GM23248 (cell line): ENCODE measurements around the gene PUS1. TPM values are rescaled to one million over a fixed set of nuclear protein-coding genes. Genes with fewer than 3 reads are reported as not detected.
A peak's percentile ranks its signal among the peaks of the same experiment; 100 is the strongest.

Experiments
- DNase-seq: peaks from one replicate; pipeline ENCODE4 v3.0.0-alpha.2; 2015
- H2AFZ ChIP-seq: fragments of 200-600 bp; sonication (generic); 2 replicates; pipeline ENCODE4 v1.6.1; 2016; ENCODE audit warnings: antibody characterized with exemption
- H3F3A ChIP-seq: fragments of 200-600 bp; sonication (generic); 2 replicates; pipeline ENCODE4 v1.6.1; 2016; ENCODE audit warnings: mild to moderate bottlenecking, antibody characterized with exemption, mixed run types; ENCODE audit not compliant: insufficient read depth
- H3K27ac ChIP-seq: fragments of 200-600 bp; sonication (generic); 2 replicates; pipeline ENCODE4 v1.5.1; 2016; ENCODE audit warnings: mild to moderate bottlenecking
- H3K27me3 ChIP-seq: fragments of 200-600 bp; sonication (generic); replicated peaks from 2 replicates; pipeline ENCODE4 v1.6.1; 2016; ENCODE audit warnings: mild to moderate bottlenecking; ENCODE audit not compliant: insufficient read depth
- H3K36me3 ChIP-seq: fragments of 200-600 bp; sonication (generic); 2 replicates; pipeline ENCODE4 v1.6.1; 2016; ENCODE audit warnings: low read depth, mild to moderate bottlenecking
- H3K4me1 ChIP-seq: fragments of 200-600 bp; sonication (generic); 2 replicates; pipeline ENCODE4 v1.6.1; 2016; ENCODE audit warnings: mild to moderate bottlenecking; ENCODE audit not compliant: insufficient read depth
- H3K4me2 ChIP-seq: fragments of 200-600 bp; sonication (generic); one replicate; pipeline ENCODE4 v1.6.1; 2016; ENCODE audit warnings: mild to moderate bottlenecking; ENCODE audit not compliant: unreplicated experiment
- H3K4me3 ChIP-seq: fragments of 200-600 bp; sonication (generic); 2 replicates; pipeline ENCODE4 v1.5.1; 2016; ENCODE audit warnings: mild to moderate bottlenecking
- H3K79me2 ChIP-seq: fragments of 200-600 bp; sonication (generic); 2 replicates; pipeline ENCODE4 v1.6.1; 2016; ENCODE audit warnings: mild to moderate bottlenecking; ENCODE audit not compliant: insufficient read depth
- H3K9ac ChIP-seq: fragments of 200-600 bp; sonication (generic); 2 replicates; pipeline ENCODE4 v1.6.1; 2016; ENCODE audit warnings: mild to moderate bottlenecking
- H3K9me2 ChIP-seq: fragments of 200-600 bp; sonication (generic); 2 replicates; pipeline ENCODE4 v1.6.1; 2016; ENCODE audit warnings: mixed run types, mild to moderate bottlenecking, moderate library complexity; ENCODE audit not compliant: insufficient read depth
- H3K9me3 ChIP-seq: fragments of 200-600 bp; sonication (generic); one replicate; pipeline ENCODE4 v1.6.1; 2017; ENCODE audit warnings: low read depth
- H4K20me1 ChIP-seq: fragments of 200-600 bp; sonication (generic); 2 replicates; pipeline ENCODE4 v1.6.0; 2016; ENCODE audit not compliant: insufficient read depth
- EZH2 ChIP-seq: fragments of 200-600 bp; sonication (generic); IDR thresholded peaks from 2 replicates; pipeline ENCODE4 v1.6.1; 2018; ENCODE audit warnings: antibody characterized with exemption, mild to moderate bottlenecking; ENCODE audit not compliant: insufficient read depth, poor library complexity, severe bottlenecking
- EZH2phosphoT487 ChIP-seq: fragments of 200-600 bp; sonication (generic); IDR thresholded peaks from 2 replicates; pipeline ENCODE4 v1.6.1; 2018; ENCODE audit warnings: antibody characterized with exemption, moderate library complexity, mild to moderate bottlenecking, low read depth; ENCODE audit not compliant: insufficient read depth
- WGBS, 2 experiments: methylation state at CpG; one replicate each; pipeline ENCODE4 v1.1.6; 2015 to 2017; ENCODE audit warnings: low lambda C conversion rate in 2 of 2, low coverage in 1 of 2; ENCODE audit errors: missing lambda C conversion rate in 2 of 2; 5-methylcytosine and 5-hydroxymethylcytosine counted together
- in situ Hi-C: fragments of 300-500 bp; cut with MboI; formaldehyde crosslinking; loops from 2 replicates; pipeline ENCODE4 v1.15.0; 2020
- polyA plus RNA-seq: library from polyadenylated mRNA; unstranded; fragments of >200 nt; fragmentation: Nextera tagmentation; extraction: Ambion mirVana; gene quantifications from 2 replicates; pipeline ENCODE4 v1.2.1, GENCODE V29; 2016
- total RNA-seq: library from RNA; depleted of rRNA; stranded (reverse); fragments of >200 nt; shearing (Covaris generic); gene quantifications from 2 replicates; pipeline ENCODE4 v1.2.3, GENCODE V29; 2014

PUS1 gene
- total and polyA plus RNA-seq, 2 experiments from 2014 or later: 14.0 to 18.9 TPM

- Histone ChIP-seq H3K4me1 (0 out of 2 replicates have a peak, but pooled peaks cover 4% of the 10 kb centered on the region), H3K9me2 (no peaks in the 10 kb centered on the region), H3K9me3 (no peaks in the 10 kb centered on the region), H3K4me3 (no peak overlapping the region), H2AFZ (no peak overlapping the region), H3K79me2 (peaks cover 60% of the 10 kb centered on the region), H3K27ac (peak overlapping the region; percentile 95), H3K36me3 (no peaks in the 10 kb centered on the region), H3K27me3 (no peaks in the 10 kb centered on the region), H3F3A (no peaks in the 10 kb centered on the region; the same call in 1 of the 2 replicates), H4K20me1 (no peaks in the 10 kb centered on the region), H3K9ac (peak overlapping the region; percentile 89), H3K4me2 (peak overlapping the region; percentile 85)
- WGBS, 2 experiments: 66 to 67% methylated on average over 14 of the region's 14 CpGs
- no peak for TF ChIP-seq EZH2phosphoT487
- no peak for TF ChIP-seq EZH2
- in situ Hi-C loops: no loop called here
- no peak for DNase-seq
Observed at GRCh38 chr12:131896811-131897270, 32.2 kb upstream of the PUS1 start.

- peak overlapping the region; percentile 89; the same call in 1 of the 2 replicates for H3K9ac ChIP-seq
- no peaks in the 10 kb centered on the region; the same call in 1 of the 2 replicates for H3F3A ChIP-seq
- H3K9me2 ChIP-seq: no peaks in the 10 kb centered on the region
- no peak overlapping the region for H3K4me3 ChIP-seq
- H4K20me1 ChIP-seq: no peaks in the 10 kb centered on the region
- 0 out of 2 replicates have a peak, but pooled peaks cover 4% of the 10 kb centered on the region for H3K4me1 ChIP-seq
- no peak overlapping the region for H2AFZ ChIP-seq
- no peaks in the 10 kb centered on the region for H3K36me3 ChIP-seq
- peak overlapping the region; percentile 85 for H3K4me2 ChIP-seq
- no peaks in the 10 kb centered on the region for H3K27me3 ChIP-seq
- peaks cover 64% of the 10 kb centered on the region for H3K79me2 ChIP-seq
- TF ChIP-seq EZH2 (no peak), EZH2phosphoT487 (no peak)
- in situ Hi-C loops: no loop called here
- no peak overlapping the region; the same call in 1 of the 2 replicates for H3K27ac ChIP-seq
- no peaks in the 10 kb centered on the region for H3K9me3 ChIP-seq
- no peak for DNase-seq
- WGBS, 2 experiments: 81 to 85% methylated on average over 18 of the region's 18 CpGs
Observed at GRCh38 chr12:131897276-131897675, 31.8 kb upstream of the PUS1 start.

GRCh38 chr12:131897875-131898274 is 31.2 kb upstream of the PUS1 start:
- Histone ChIP-seq H3K9ac (no peak overlapping the region), H3K27me3 (no peaks in the 10 kb centered on the region), H3K79me2 (peaks cover 70% of the 10 kb centered on the region), H3K4me2 (no peak overlapping the region), H3K27ac (no peak overlapping the region), H3K36me3 (no peaks in the 10 kb centered on the region), H3K9me3 (no peaks in the 10 kb centered on the region), H3F3A (no peaks in the 10 kb centered on the region; the same call in 1 of the 2 replicates), H2AFZ (no peak overlapping the region), H4K20me1 (no peaks in the 10 kb centered on the region), H3K4me3 (no peak overlapping the region), H3K9me2 (no peaks in the 10 kb centered on the region), H3K4me1 (0 out of 2 replicates have a peak, but pooled peaks cover 4% of the 10 kb centered on the region)
- TF ChIP-seq EZH2: no peak
- TF ChIP-seq EZH2phosphoT487: no peak
- DNase-seq: no peak
- in situ Hi-C loops: no loop called here
- 80 to 87% methylated on average over 9 of the region's 9 CpGs for WGBS, 2 experiments

- in situ Hi-C loops: no loop called here
- H3K36me3 ChIP-seq: no peaks in the 10 kb centered on the region
- no peaks in the 10 kb centered on the region for H3K27me3 ChIP-seq
- no peaks in the 10 kb centered on the region for H3K9me2 ChIP-seq
- H3K4me2 ChIP-seq: no peak overlapping the region
- DNase-seq: no peak
- no peak overlapping the region for H3K4me3 ChIP-seq
- H4K20me1 ChIP-seq: no peaks in the 10 kb centered on the region
- no peak overlapping the region for H2AFZ ChIP-seq
- H3F3A ChIP-seq: no peaks in the 10 kb centered on the region
- H3K9me3 ChIP-seq: no peaks in the 10 kb centered on the region
- WGBS, 2 experiments: 94 to 99% methylated on average over 6 of the region's 6 CpGs
- 0 out of 2 replicates have a peak, but pooled peaks cover 4% of the 10 kb centered on the region for H3K4me1 ChIP-seq
- no peak overlapping the region for H3K9ac ChIP-seq
- no peak for TF ChIP-seq EZH2
- TF ChIP-seq EZH2phosphoT487: no peak
- H3K27ac ChIP-seq: no peak overlapping the region
- H3K79me2 ChIP-seq: peaks cover 90% of the 10 kb centered on the region
Observed at GRCh38 chr12:131900397-131900796, 28.7 kb upstream of the PUS1 start.
